Hepatocyte (in vitro differentiated cells): Measurements from ENCODE around the gene PI4KB.

Experiments used
- CTCF ChIP-seq: fragments of 200-600 bp; sonication (generic); IDR thresholded peaks from 2 replicates; pipeline ENCODE4 v1.5.1; 2016; ENCODE audit warnings: antibody characterized with exemption, mild to moderate bottlenecking; ENCODE audit not compliant: poor library complexity
- EZH2 ChIP-seq: fragments of 200-600 bp; sonication (generic); IDR thresholded peaks from 2 replicates; pipeline ENCODE4 v1.6.1; 2016; ENCODE audit warnings: antibody characterized with exemption, mild to moderate bottlenecking, borderline replicate concordance

GRCh38 chr1:151289991-151290708 is 37.1 kb downstream of the PI4KB start:
- TF ChIP-seq EZH2 (no peak), CTCF (no peak)
